SHP77 (cell line): ENCODE data around the gene WDR64.

Experiments
- DNase-seq, 2 experiments: peaks; one replicate each; lab custom pipeline; 2025; lab: John Stamatoyannopoulos, UW

The WDR64 gene

GRCh38 chr1:241652012-241652411, at the start of gene WDR64:
Gene WDR64, plus strand, starts transcription at chr1:241652281. Its CDS starts 204 bp downstream, at chr1:241652485.
- DNase-seq, result no peak

- no peak for DNase-seq
These were observed 48.3 kb upstream of the WDR64 start for GRCh38 chr1:241603731-241604245.

GRCh38 chr1:241605146-241605805, 46.8 kb upstream of the WDR64 start:
- DNase-seq, result no peak

- DNase-seq, result no peak
These were observed 45.5 kb upstream of the WDR64 start for GRCh38 chr1:241606544-241606943.

- DNase-seq, result no peak
These were observed 44.6 kb upstream of the WDR64 start for GRCh38 chr1:241607497-241607896.

GRCh38 chr1:241608379-241609033, 43.6 kb upstream of the WDR64 start:
- DNase-seq, result no peak

GRCh38 chr1:241610056-241610815, 41.8 kb upstream of the WDR64 start:
- DNase-seq, result peak; percentile 38 to 67

- DNase-seq, result peak; percentile 47 to 58
These were observed 41.0 kb upstream of the WDR64 start for GRCh38 chr1:241611063-241611462.

- DNase-seq, result no peak
These were observed 40.3 kb upstream of the WDR64 start for GRCh38 chr1:241611736-241612135.

GRCh38 chr1:241612533-241613477, 39.3 kb upstream of the WDR64 start:
- DNase-seq, result no peak

GRCh38 chr1:241614144-241614543, 37.9 kb upstream of the WDR64 start:
- no peak for DNase-seq

GRCh38 chr1:241614572-241614971, 37.5 kb upstream of the WDR64 start:
- no peak for DNase-seq

- DNase-seq, result no peak
These were observed 36.8 kb upstream of the WDR64 start for GRCh38 chr1:241615043-241615974.

GRCh38 chr1:241617426-241617825, 34.7 kb upstream of the WDR64 start:
- DNase-seq, result no peak

GRCh38 chr1:241622669-241623068, 29.4 kb upstream of the WDR64 start:
- DNase-seq, result no peak

- no peak for DNase-seq
These were observed 27.1 kb upstream of the WDR64 start for GRCh38 chr1:241624935-241625334.

- DNase-seq, result peak; percentile 12 to 33
These were observed 24.4 kb upstream of the WDR64 start for GRCh38 chr1:241627453-241628259.

GRCh38 chr1:241630005-241630404, 22.1 kb upstream of the WDR64 start:
- DNase-seq, result no peak

- no peak for DNase-seq
These were observed 21.6 kb upstream of the WDR64 start for GRCh38 chr1:241630476-241630875.

GRCh38 chr1:241630899-241631298, 21.2 kb upstream of the WDR64 start:
- no peak for DNase-seq
